DMS114 treated with DMSO at 0.1 percent for 48 hours (cell line): ENCODE results near the gene ZNF581.

Experiments
- DNase-seq: peaks from one replicate; lab custom pipeline; 2025; ENCODE audit not compliant: unreplicated experiment; lab: John Stamatoyannopoulos, UW

ZNF581 gene

DNA sequence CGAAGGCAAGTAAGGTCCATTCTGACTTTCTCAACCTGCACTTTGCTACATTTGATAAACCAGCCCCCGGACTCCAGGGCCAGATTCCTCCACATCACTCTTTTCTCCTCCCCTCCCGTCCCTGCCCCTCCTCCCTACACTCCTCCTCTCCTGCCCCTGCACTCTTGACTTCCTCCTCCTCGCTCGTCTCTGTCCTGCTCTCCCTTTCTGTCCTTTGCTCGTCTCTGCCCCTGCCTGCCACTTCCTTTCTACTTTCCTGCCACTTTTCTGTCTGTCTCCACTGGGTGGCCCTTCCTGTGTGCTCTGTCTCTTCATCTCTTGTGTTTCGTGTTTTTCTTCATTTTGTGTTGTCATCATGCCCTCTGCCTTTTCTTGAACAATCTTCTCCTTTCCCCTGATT lies 18.4 kb downstream of the ZNF581 start:
- DNase-seq: no peak

- no peak for DNase-seq
Measured at GRCh38 chr19:55663846-55664536, 20.5 kb downstream of the ZNF581 start.

- DNase-seq: no peak
Measured at GRCh38 chr19:55666343-55667005, 23.0 kb downstream of the ZNF581 start.

DNA sequence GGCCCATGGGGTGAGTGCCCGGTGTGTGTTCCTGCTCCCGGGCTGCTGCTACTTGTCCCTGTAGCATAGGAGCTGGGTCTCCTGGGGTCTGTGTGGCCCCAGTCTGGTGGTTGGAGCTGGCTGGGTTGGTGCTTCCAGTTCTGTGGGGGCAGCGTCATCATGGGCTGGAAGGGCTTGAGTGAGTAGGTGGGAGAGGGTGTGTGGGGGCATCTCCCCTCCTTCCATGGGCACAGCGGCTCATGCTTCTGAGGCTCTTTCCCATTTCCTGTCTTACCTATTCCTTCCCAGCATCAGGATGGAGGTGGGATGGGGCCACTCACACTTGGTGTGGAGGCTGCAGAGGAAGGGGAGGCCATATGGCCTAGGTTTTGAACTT lies 23.5 kb downstream of the ZNF581 start:
- no peak for DNase-seq

DNA sequence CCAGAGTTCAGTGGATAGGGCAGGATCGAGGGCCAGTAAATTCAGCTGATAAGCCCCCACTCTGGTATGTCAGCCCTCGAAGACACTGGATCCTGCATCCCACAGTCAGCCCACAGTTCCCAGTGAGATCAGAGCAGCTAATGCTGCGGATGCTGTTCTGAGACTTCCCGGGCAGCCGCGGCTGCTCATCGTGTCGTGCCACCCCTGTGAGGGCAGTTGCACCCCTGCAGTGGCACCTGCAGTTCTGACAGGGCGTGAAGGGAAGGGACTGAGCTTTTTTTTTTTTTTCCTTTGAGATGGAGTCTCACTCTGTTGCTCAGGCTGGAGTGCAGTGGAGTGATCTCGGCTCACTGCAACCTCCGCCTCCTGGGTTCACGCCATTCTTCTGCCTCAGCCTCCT lies 24.1 kb downstream of the ZNF581 start:
- no peak for DNase-seq

GRCh38 chr19:55667958-55668357 lies 24.5 kb downstream of the ZNF581 start:
- DNase-seq: no peak

GRCh38 chr19:55668603-55669348 lies 25.3 kb downstream of the ZNF581 start:
- DNase-seq: no peak

DNA sequence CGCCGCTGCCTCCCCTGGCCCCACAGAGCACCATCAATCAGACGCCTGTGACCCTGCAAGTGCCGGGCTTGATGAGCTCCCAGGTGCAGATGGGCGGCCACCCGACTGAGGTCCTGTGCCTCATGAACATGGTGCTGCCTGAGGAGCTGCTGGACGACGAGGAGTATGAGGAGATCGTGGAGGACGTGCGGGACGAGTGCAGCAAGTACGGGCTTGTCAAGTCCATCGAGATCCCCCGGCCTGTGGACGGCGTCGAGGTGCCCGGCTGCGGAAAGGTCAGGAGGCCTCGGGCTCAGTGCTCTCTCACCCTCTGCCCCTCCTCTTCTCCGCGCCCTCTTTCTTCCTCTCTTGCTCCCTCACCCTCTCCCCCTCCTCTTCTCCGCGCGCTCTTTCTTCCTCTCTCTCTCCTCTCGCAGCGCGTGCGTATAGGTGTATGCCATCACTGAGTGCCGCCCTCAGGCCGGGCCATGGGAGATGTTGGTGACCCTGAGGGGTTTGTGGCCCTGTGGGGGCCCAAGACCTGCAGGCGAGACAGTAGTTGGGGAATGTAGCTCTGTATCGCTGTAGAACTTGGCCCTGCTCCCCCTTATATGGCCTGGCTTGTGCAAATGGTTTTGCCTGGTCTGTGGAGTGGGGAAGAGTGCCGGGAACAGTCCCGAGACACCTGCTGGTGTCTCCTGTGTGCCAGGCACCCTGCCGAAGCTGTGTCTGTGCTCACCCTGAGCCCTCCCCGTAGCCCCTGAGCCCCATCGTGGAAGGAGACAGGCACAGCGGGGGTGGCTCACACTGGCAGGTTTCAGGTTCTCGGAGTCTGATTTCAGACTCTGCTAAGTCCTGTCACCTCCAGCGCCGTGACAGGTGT lies 26.2 kb downstream of the ZNF581 start:
- DNase-seq: no peak

DNA sequence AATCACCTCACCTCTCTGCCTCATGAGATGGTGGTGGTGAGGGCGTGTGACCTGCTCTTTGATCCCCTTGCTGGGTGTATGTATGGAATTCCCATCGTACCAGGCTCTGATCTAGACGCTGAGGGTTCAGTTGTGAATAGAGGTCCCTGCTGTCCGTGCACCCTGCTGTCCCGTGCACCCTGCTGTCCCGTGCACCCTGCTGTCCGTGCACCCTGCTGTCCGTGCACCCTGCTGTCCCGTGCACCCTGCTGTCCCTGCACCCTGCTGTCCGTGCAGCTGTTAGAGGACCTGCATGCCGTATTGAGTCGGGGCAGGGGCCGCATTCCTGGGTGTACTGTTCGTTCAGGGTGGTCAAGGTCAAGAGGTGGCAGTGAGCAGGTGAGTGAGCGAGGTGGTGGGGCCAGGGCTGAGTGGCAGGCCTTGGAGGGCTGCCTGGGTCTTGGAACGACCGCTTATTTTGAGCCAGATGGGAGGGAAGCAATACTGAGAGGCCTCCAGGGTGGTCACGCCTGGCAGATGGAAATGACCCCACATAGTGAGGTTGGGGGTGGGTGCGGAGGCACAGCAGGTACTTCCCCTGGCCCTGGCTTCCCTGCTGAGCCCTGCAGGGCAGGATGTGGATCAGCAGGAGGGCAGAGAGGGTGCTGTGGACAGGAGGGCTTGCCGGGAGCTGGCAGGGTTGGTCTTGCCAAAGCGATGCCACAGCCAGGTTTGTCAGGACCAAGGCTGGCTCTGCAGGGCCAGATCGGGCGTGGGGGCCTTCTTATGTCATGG lies 27.0 kb downstream of the ZNF581 start:
- DNase-seq: peak; percentile 68

DNA sequence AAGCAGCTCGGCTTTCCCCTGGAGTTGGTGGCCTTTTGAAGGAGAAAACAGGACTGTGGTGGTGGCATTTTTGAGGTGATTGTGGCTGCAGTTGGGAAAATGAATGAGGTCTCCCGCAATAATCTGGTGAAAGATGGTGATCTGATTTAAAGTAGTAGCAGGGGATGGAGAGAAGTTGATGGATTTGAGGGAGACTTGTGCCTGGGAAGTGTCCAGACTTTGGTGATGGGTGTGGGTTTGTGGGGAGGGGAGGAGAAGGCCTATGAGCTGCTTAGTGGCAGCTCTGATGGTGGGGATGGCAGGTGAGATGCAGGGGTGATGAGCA lies 27.6 kb downstream of the ZNF581 start:
- DNase-seq: peak; percentile 69

DNA sequence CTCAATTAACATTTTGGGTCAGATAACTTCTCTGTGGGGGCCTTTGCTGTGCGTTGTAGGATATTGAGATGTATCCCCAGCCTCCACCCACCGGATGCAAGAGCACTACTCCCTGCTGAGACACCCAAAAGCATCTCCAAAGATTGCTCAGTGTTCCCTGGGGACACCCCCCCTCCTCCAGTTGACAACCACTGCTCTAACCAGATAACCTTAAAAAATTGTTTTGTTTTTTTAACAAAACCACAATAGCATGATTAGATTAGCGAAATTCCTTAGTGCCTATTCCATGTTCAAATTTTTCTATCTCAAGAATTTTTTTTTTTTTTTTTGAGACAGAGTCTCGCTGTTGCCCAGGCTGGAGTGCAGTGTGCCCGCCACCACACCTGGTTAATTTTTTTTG lies 29.0 kb downstream of the ZNF581 start:
- no peak for DNase-seq

DNA sequence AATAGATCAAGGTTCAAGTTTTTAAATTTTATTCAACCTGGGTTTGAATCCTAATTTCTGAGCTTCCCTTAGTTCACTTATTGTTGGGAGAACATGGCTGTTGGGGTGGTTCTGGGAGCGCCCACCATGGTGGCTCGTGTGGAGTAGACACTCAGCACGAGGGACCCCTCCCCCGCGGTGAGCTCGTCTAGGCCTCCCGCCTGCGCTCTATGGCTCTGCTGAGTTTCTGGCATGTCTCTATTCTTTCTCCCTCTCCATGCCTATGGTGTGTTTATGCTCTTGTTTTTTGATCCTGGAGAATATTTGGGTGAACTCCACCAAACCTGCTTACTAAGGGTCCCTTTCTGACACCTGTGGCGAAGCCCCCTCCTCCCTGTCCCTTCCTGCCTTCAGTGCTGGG lies 30.0 kb downstream of the ZNF581 start:
- peak; percentile 74 for DNase-seq

- DNase-seq: no peak
Measured at GRCh38 chr19:55673889-55674288, 30.4 kb downstream of the ZNF581 start.

- DNase-seq: no peak
Measured at GRCh38 chr19:55674459-55674840, 31.0 kb downstream of the ZNF581 start.

DNA sequence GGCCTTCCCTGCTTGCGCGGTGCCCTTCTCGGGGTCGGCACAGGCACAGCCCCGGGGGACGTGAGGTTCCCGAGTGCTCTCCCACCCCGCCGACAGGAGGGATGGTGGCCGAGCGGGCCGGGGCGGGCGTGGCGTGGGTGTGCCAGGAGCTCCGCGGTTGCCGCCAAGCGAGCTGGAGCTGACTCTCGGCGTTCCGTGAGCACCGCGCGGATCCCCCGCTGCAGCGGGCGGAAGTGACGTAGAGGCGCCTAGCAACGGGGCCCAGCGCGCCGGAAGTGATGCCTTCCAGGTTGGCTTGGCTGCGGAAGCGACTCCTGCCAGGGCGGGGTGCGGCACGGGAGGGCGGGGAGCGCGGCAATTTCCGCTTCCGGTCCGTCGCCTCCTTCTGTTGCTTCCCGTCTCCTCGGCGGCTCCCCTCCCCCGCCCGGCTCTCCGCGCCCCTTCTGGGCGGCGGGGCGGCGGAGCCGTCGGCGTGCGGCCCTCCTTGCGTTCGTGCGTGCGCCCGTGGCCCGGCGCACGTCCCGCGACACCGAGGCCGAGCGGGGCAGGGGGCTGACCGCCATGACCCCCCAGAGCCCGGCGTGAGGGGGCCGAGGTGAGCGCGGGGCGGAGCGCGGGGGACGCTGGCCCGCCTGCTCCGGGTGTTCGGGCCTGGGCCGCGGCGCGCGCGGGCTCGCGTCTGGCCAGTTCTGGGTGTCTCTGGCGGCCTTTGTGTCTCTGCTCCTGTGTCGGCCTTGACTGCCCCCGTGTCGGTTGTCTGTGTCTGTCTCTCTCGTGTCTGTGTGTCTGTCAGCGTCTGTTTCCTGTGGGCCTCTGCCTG lies 31.6 kb downstream of the ZNF581 start, which contains the start of gene EPN1:
Gene EPN1 (plus strand): TSS at position 386 of the 820 bp plus-strand sequence. CDS start 3,402 bp downstream, outside the sequence.
- DNase-seq: peak; percentile 93

- DNase-seq: no peak
Measured at GRCh38 chr19:55675661-55676354, 32.4 kb downstream of the ZNF581 start.

GRCh38 chr19:55676383-55676782 lies 32.9 kb downstream of the ZNF581 start:
- no peak for DNase-seq

DNA sequence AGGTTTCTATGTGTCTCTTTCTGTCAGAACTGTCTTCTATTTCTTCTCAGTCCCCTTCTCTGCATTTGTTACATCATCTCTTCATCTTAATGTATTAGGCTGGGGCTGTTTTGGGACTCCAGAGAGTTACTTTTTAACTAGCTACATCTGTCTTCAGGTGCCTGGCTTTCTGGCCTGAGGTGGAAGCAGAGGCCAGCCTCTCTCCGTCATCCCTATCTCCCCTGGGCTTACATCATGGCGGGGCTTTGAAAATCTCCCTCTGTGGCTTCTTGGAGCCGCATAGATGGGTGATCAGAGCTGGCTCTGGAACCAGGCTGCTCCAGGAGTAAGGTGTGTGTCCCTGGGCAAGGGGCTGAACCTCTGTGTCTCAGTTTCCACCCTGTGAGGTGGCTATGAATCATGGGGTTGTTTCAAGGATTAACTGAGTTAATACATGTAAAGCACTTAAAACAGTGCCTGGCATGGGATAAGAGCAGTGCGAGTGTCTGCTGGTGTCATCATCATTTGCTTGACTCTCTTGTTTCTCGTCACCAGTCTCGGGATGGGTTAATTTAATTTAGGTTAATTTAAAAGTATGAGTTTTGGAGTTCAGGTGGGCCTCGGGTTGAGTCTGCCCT lies 33.5 kb downstream of the ZNF581 start:
- no peak for DNase-seq

DNA sequence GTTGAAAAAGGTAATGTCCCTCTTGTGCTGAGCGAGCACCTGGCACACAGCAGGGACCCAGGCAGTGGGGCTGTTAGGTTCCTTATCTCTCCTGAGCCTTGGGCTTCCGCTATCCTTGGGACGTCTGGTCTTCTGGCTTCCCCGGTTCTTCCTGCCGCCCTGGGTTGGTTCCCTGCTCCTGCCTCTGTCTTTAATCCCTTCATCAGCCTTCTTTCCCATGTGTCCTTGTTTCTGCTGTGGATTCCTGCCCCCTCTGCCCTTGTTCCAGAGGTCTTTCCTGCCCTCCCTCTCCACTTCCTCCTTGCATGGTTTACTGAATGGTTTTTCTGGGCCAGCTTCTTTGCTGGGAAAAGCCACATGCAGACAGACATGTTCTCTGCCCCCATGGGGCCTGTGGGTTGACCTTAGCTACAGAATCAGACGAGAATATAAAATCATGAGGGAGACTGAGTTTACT lies 34.2 kb downstream of the ZNF581 start:
- DNase-seq: no peak
